Mesodermal cell (in vitro differentiated cells): Measurements from ENCODE around the gene NKD2.

Source experiments
- H3K27ac ChIP-seq: 2 replicates; pipeline ENCODE4 v1.7.0; 2013; ENCODE audit warnings: mild to moderate bottlenecking, low read depth, low read length, moderate library complexity; ENCODE audit not compliant: severe bottlenecking
- H3K36me3 ChIP-seq: 2 replicates; pipeline ENCODE4 v1.7.1; 2013; ENCODE audit warnings: mild to moderate bottlenecking, low read length, moderate library complexity; ENCODE audit not compliant: control insufficient read depth, insufficient read depth
- H3K4me1 ChIP-seq: one replicate; pipeline ENCODE4 v1.7.1; 2013; ENCODE audit warnings: mild to moderate bottlenecking, low read length; ENCODE audit not compliant: insufficient read depth, control insufficient read depth, poor library complexity, severe bottlenecking
- H3K4me3 ChIP-seq: 2 replicates; pipeline ENCODE4 v1.7.0; 2013; ENCODE audit warnings: low read length, control low read depth, mild to moderate bottlenecking; ENCODE audit not compliant: insufficient read depth, poor library complexity, severe bottlenecking; ENCODE audit errors: extremely low read depth
- H3K9me3 ChIP-seq: 2 replicates; pipeline ENCODE4 v1.7.1; 2013; ENCODE audit warnings: mild to moderate bottlenecking, low read length, moderate library complexity; ENCODE audit not compliant: control insufficient read depth
- WGBS, 2 experiments: methylation state at CpG; one replicate each; pipeline ENCODE4 v1.1.5; 2013; ENCODE audit warnings: missing lambda C conversion rate in 2 of 2; ENCODE audit not compliant: insufficient coverage in 2 of 2; 5-methylcytosine and 5-hydroxymethylcytosine counted together

The NKD2 gene

GRCh38 chr5:1013948-1014301 is 5.3 kb downstream of the NKD2 start:
- H3K4me3 ChIP-seq: no peak overlapping the region
- 87 to 92% methylated on average over 2 to 3 of the region's 3 CpGs for WGBS, 2 experiments
- no peaks in the 10 kb centered on the region for H3K36me3 ChIP-seq
- no peak overlapping the region for H3K27ac ChIP-seq
- H3K4me1 ChIP-seq: no peaks in the 10 kb centered on the region
- H3K9me3 ChIP-seq: no peaks in the 10 kb centered on the region

- no peaks in the 10 kb centered on the region for H3K36me3 ChIP-seq
- 91 to 97% methylated on average over 12 to 14 of the region's 14 CpGs for WGBS, 2 experiments
- no peaks in the 10 kb centered on the region for H3K9me3 ChIP-seq
- no peak overlapping the region for H3K27ac ChIP-seq
- no peaks in the 10 kb centered on the region for H3K4me1 ChIP-seq
- H3K4me3 ChIP-seq: no peak overlapping the region
These were observed 5.7 kb downstream of the NKD2 start for GRCh38 chr5:1014346-1014745.

GRCh38 chr5:1014781-1015221 is 6.2 kb downstream of the NKD2 start:
- no peaks in the 10 kb centered on the region for H3K9me3 ChIP-seq
- no peak overlapping the region for H3K27ac ChIP-seq
- WGBS, 2 experiments: 92 to 94% methylated on average over 15 to 17 of the region's 17 CpGs
- H3K36me3 ChIP-seq: no peaks in the 10 kb centered on the region
- no peak overlapping the region for H3K4me3 ChIP-seq
- no peaks in the 10 kb centered on the region for H3K4me1 ChIP-seq

- no peak overlapping the region for H3K4me3 ChIP-seq
- H3K27ac ChIP-seq: no peak overlapping the region
- whole genome bisulfite sequencing, 2 experiments: 90 to 96% methylated on average over 10 of the region's 10 CpGs
- no peaks in the 10 kb centered on the region for H3K36me3 ChIP-seq
- H3K9me3 ChIP-seq: no peaks in the 10 kb centered on the region
- no peaks in the 10 kb centered on the region for H3K4me1 ChIP-seq
These were observed 6.9 kb downstream of the NKD2 start for GRCh38 chr5:1015507-1015906.

- H3K9me3 ChIP-seq: no peaks in the 10 kb centered on the region
- no peaks in the 10 kb centered on the region for H3K36me3 ChIP-seq
- 92% methylated on average over 14 to 18 of the region's 19 CpGs for WGBS, 2 experiments
- no peaks in the 10 kb centered on the region for H3K4me1 ChIP-seq
- no peak overlapping the region for H3K27ac ChIP-seq
- no peak overlapping the region for H3K4me3 ChIP-seq
These were observed 7.4 kb downstream of the NKD2 start for GRCh38 chr5:1016036-1016435.

- H3K4me1 ChIP-seq: no peaks in the 10 kb centered on the region
- H3K27ac ChIP-seq: no peak overlapping the region
- H3K4me3 ChIP-seq: no peak overlapping the region
- WGBS, 2 experiments: 87 to 92% methylated on average over 13 to 15 of the region's 16 CpGs
- no peaks in the 10 kb centered on the region for H3K9me3 ChIP-seq
- H3K36me3 ChIP-seq: no peaks in the 10 kb centered on the region
These were observed 7.9 kb downstream of the NKD2 start for GRCh38 chr5:1016476-1016875.

GRCh38 chr5:1017056-1017455 is 8.5 kb downstream of the NKD2 start:
- H3K27ac ChIP-seq: no peak overlapping the region
- peaks cover 2% of the 10 kb centered on the region for H3K4me1 ChIP-seq
- 83 to 94% methylated on average over 8 to 11 of the region's 12 CpGs for WGBS, 2 experiments
- no peaks in the 10 kb centered on the region for H3K9me3 ChIP-seq
- no peak overlapping the region for H3K4me3 ChIP-seq
- H3K36me3 ChIP-seq: no peaks in the 10 kb centered on the region

GRCh38 chr5:1017691-1018455 is 9.3 kb downstream of the NKD2 start:
- H3K4me3 ChIP-seq: no peak overlapping the region
- H3K27ac ChIP-seq: no peak overlapping the region
- H3K4me1 ChIP-seq: peaks cover 2% of the 10 kb centered on the region
- no peaks in the 10 kb centered on the region for H3K9me3 ChIP-seq
- no peaks in the 10 kb centered on the region for H3K36me3 ChIP-seq
- WGBS, 2 experiments: 96% methylated on average over 13 to 18 of the region's 19 CpGs

- H3K27ac ChIP-seq: no peak overlapping the region
- WGBS, 2 experiments: 91 to 94% methylated on average over 8 to 9 of the region's 9 CpGs
- H3K9me3 ChIP-seq: no peaks in the 10 kb centered on the region
These were observed 10.0 kb downstream of the NKD2 start for GRCh38 chr5:1018596-1018995.

GRCh38 chr5:1019001-1019905 is 10.7 kb downstream of the NKD2 start:
- Histone ChIP-seq H3K9me3 (no peaks in the 10 kb centered on the region), H3K36me3 (no peaks in the 10 kb centered on the region), H3K27ac (no peak overlapping the region), H3K4me1 (peaks cover 2% of the 10 kb centered on the region), H3K4me3 (no peak overlapping the region)
- 79 to 89% methylated on average over 29 to 32 of the region's 37 CpGs for WGBS, 2 experiments

More at GRCh38 chr5:1018596-1018995, 10.0 kb downstream of the NKD2 start:
- no peak overlapping the region for H3K4me3 ChIP-seq
- H3K4me1 ChIP-seq: peaks cover 2% of the 10 kb centered on the region
- H3K36me3 ChIP-seq: no peaks in the 10 kb centered on the region
